GM21367 (cell line): ENCODE measurements around the gene GVQW3.

Source experiments
- ATAC-seq: cut with Tn5 transposase; IDR thresholded peaks from one replicate; pipeline ENCODE4 v1.9.1; 2021; ENCODE audit not compliant: unreplicated experiment

The GVQW3 gene

GRCh38 chr11:76444384-76445120 lies 63.4 kb downstream of the GVQW3 start, which contains the start of gene EMSY:
EMSY (plus strand) TSS chr11:76445018; CDS start chr11:76446939, 1,921 bp downstream.
- ATAC-seq: peak; percentile 84

GRCh38 chr11:76445121-76446084 lies 64.3 kb downstream of the GVQW3 start:
- ATAC-seq: peak; percentile 9

GRCh38 chr11:76448506-76448905 lies 67.4 kb downstream of the GVQW3 start:
- no peak for ATAC-seq

- ATAC-seq: no peak
Observed at GRCh38 chr11:76453248-76453647, 72.1 kb downstream of the GVQW3 start.

- no peak for ATAC-seq
Observed at GRCh38 chr11:76455331-76455730, 74.2 kb downstream of the GVQW3 start.

GRCh38 chr11:76455931-76456330 lies 74.8 kb downstream of the GVQW3 start:
- ATAC-seq: no peak

GRCh38 chr11:76456571-76456970 lies 75.4 kb downstream of the GVQW3 start:
- ATAC-seq: no peak
